DMS153 treated with DMSO at 0.1 percent for 48 hours (cell line): ENCODE measurements around the gene TYROBP.
"Not testable (repeated sequence)": the region's sequence is repeated elsewhere in the genome, so short reads cannot be mapped to it uniquely, and the experiment has no call there.

Source experiments
- DNase-seq: peaks from one replicate; lab custom pipeline; 2025; ENCODE audit not compliant: unreplicated experiment; lab: John Stamatoyannopoulos, UW

TYROBP gene

DNA sequence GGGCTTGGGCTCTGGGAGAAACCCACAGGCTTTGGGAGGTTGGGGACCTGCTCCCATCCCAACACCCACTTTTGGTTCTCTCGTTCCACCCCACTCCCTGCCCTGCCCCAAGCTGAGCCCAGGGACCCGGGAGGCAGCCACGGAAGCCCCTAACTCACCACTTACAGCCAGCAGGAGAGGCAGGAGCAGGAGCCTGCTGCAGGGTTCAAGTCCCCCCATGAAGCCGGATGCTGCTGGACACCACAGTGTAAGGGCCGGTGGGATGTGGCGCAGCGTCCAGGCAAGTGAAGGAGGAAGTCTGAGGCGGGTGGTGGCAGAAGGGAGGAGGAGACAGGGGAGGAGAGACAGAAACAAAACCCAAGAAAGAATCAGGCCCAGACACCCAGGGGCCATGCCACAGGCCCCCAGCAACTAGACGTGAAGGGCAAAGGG, at the start of gene TYROBP:
TYROBP (minus strand) TSS at position 286 of the 432 bp plus-strand sequence; CDS start at position 219, 67 bp downstream.
- no peak for DNase-seq

DNA sequence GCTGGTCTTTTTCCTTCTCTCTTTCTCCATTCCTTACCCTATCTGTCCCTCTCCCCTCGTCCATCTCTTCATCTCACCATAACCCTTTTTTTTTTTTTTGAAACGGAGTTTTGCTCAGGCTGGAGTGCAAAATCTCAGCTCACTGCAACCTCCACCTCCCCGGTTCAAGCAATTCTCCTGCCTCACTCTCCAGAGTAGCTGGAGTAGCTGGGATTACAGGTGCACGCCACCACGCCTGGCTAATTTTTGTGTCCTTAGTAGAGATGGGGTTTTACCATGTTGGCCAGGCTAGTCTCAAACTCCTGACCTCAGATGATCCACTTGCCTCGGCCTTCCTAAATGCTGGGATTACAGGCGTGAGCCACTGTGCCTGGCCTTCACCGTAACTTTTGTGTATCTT, 49.3 kb upstream of the TYROBP start:
- DNase-seq: not testable (repeated sequence)

DNA sequence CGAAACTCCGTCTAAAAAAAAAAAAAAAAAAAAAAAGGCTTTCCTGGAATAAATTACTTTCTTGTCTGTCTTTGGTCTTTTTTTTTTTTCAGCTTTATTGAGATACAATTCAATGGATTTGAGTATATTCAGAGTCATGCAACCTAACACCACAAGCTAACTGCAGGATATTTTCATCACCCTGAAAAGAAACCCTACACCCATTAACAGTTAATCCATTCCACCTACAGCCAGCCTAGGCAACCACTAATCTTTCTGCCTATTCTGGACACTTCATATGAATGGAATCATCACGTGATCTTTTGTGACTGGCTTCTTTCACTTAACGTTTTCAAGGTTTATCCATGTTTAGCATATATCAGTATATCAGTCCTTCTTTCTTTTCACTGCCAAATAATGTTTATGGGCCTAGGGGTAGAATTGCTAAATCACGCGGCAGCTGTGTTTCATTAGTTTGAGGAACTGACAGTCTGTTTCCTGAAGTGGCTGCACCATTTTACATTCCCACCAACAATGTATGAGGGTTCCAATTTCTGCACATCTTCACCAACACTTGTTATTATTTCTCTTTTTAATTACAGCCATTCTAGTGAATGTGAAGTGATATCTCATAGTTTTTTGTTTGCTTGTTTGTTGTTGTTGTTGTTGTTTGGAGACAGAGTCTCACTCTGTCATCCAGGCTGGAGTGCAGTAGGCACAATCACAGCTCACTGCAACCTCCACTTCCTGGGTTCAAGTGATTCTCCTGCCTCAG, 48.0 kb upstream of the TYROBP start:
- no peak for DNase-seq

DNA sequence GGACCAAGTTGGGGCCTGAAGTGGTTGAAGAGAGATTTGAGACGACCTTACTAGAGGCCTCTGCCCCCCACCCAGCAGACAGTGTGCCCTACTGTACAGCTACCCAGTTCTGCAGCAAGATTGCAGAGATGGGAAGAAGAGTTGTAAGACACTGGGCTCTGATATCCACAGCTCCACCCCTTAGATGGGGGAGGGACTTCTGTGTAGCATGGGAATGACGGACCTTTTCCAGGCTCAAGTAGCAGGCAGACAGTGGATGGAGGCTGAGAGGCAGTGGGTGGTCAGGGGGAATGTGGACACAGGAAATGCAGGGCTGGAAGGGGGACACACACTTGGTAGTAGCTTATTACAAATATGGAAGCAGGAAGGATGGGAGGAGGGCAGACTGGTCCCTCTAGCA, 41.0 kb upstream of the TYROBP start:
- no peak for DNase-seq

DNA sequence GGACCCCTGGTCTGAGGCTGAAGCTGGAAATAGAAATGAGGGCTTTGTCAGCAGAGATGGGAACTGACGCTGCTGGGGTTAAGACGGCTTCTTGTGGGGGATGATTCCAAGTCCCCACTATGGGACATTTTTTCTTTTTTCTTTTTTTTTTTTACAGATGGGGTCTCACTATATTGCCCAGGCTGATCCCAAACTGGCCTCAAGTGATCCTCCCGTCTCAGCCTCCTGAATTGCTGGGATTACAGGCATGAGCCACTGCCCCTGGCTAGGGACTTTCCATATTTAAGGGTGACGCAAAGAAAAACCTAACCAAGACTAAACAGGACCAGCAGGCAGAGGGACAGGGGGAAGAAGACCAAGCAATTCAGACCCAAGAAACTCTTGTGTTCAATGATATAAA, 38.1 kb upstream of the TYROBP start:
- DNase-seq: no peak

DNA sequence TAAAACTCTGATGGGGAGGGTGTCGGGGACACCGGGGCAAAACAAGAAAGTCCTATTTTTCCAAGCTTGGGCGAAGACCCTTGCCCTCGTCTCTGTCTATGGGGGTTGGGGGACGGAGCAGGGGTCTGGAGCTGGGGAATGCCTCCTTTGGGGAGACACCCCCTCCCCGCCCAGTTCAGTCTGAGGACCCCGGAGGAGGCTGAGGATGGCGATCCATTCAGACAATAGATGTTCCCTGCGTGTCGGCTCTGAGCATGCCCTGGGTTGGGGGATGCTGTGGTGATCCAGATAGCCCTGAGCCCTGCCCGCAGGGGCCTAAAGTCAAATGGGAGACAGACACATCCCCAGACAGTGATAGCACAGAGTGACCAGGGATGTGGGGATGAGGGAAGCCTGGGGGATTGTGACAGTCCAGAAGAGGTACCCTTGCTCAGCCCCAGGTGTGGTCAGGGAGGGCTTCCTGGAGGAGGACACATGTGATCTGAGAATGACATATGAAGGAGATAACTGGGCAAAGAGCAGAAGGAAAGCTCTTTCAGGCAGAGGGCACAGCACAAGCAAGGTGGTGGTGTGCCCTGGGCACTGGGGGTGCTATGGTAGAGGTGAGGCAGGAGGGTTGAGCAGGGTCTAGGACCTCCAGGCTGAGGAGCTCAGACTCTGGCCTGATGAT, 37.2 kb upstream of the TYROBP start:
- DNase-seq: no peak

DNA sequence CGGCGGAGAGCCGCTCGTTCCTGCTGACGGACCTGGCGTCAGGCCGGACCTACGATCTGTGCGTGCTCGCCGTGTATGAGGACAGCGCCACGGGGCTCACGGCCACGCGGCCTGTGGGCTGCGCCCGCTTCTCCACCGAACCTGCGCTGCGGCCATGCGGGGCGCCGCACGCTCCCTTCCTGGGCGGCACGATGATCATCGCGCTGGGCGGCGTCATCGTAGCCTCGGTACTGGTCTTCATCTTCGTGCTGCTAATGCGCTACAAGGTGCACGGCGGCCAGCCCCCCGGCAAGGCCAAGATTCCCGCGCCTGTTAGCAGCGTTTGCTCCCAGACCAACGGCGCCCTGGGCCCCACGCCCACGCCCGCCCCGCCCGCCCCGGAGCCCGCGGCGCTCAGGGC, 36.5 kb upstream of the TYROBP start:
- no peak for DNase-seq

DNA sequence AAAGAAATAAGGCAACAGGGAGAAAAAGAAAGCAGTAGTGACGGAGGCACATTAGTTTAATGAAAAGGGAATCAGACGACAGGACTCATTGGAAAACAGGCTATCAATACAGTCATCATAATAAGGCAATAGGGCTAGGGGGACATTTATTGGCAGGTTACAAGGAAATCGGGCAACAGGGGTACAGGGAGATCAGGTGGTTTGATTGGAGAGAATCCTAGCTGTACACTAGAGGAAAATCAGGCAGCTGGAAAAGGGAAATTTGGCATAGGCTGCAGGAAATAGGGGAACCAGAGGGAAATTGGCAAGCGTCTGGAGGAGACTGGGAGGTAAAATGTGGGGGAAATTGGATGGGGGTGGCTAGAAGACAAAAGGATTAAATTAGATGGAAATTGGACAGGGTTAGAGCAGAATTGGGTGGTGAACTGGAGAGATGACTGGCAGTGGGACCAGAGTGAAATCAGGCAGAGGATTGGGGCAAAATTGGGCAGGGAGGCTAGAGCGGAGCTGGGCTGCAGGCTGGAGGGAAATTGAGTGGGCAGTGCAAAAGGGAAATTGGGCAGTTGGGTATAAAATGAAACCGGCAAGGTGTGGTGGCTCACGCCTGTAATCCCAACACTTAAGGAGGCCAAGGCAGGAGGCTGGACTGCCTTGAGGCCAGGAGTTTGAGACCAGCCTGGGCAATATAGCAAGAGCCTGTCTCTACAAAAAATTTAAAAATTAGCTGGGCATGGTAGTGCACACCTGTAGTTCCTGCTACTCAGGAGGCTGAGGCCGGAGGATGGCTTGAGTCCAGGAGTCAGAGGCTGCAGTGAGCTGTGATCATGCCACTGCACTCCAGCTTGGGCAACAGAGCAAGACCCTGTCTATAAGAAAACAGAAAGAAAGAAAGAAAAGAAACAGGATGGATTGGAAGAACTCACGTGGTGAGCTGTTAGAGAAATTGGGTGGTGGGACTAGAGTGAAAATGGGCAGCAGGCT, 35.5 kb upstream of the TYROBP start:
- DNase-seq: no peak

DNA sequence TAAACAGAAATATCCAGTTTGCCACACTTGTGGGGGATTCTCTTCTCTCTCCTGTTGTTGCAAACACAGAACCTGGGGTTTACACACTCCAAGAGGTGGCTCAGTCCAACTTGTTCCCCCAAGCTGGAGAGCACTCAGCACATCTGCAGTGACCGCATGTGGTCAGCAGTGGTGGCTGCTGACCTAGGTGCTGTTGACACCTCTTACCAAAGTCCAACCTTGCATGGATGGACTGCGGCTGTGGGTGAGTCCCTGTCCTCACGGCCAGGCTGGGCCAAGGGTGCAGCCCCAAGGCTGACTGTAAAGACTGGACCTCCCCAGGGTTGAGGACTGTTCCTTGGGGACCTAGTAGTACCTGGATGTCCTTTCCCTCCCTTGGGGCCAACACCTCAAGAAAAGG, 34.1 kb upstream of the TYROBP start:
- no peak for DNase-seq

DNA sequence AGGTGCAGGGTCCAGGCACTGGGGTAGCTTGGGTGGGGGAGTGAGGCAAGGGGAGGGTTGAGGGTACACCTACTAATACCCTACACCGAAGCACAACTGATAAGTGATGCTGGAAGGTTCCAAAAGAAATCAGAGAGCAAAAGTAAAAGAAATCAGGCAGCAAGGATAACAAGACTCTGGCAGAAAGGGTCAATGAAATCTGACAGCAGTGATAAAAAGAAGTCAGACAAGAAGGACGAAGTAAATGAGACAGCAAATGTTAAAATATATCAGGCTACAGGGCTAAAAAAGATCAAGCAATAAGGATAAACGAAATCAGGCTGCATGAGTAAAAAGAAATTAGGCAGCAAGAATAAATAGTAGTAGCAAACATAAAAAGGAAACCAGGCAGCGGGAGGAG, 32.7 kb upstream of the TYROBP start:
- no peak for DNase-seq

DNA sequence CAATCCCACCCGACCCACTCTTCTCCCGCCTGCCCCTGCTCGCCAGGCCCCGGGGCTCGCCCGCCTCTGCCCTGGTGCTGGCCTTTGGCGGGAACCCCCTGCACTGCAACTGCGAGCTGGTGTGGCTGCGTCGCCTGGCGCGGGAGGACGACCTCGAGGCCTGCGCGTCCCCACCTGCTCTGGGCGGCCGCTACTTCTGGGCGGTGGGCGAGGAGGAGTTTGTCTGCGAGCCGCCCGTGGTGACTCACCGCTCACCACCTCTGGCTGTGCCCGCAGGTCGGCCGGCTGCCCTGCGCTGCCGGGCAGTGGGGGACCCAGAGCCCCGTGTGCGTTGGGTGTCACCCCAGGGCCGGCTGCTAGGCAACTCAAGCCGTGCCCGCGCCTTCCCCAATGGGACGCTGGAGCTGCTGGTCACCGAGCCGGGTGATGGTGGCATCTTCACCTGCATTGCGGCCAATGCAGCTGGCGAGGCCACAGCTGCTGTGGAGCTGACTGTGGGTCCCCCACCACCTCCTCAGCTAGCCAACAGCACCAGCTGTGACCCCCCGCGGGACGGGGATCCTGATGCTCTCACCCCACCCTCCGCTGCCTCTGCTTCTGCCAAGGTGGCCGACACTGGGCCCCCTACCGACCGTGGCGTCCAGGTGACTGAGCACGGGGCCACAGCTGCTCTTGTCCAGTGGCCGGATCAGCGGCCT, 32.1 kb upstream of the TYROBP start:
- DNase-seq: no peak

DNA sequence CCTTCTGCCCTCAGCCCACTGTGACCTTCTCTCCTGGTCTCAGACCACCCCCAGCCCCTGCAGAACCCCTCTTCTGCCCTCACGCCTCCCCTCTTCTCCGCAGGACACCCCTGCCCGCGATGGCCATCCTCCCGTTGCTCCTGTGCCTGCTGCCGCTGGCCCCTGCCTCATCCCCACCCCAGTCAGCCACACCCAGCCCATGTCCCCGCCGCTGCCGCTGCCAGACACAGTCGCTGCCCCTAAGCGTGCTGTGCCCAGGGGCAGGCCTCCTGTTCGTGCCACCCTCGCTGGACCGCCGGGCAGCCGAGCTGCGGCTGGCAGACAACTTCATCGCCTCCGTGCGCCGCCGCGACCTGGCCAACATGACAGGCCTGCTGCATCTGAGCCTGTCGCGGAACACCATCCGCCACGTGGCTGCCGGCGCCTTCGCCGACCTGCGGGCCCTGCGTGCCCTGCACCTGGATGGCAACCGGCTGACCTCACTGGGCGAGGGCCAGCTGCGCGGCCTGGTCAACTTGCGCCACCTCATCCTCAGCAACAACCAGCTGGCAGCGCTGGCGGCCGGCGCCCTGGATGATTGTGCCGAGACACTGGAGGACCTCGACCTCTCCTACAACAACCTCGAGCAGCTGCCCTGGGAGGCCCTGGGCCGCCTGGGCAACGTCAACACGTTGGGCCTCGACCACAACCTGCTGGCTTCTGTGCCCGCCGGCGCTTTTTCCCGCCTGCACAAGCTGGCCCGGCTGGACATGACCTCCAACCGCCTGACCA, 31.4 kb upstream of the TYROBP start:
- no peak for DNase-seq

DNA sequence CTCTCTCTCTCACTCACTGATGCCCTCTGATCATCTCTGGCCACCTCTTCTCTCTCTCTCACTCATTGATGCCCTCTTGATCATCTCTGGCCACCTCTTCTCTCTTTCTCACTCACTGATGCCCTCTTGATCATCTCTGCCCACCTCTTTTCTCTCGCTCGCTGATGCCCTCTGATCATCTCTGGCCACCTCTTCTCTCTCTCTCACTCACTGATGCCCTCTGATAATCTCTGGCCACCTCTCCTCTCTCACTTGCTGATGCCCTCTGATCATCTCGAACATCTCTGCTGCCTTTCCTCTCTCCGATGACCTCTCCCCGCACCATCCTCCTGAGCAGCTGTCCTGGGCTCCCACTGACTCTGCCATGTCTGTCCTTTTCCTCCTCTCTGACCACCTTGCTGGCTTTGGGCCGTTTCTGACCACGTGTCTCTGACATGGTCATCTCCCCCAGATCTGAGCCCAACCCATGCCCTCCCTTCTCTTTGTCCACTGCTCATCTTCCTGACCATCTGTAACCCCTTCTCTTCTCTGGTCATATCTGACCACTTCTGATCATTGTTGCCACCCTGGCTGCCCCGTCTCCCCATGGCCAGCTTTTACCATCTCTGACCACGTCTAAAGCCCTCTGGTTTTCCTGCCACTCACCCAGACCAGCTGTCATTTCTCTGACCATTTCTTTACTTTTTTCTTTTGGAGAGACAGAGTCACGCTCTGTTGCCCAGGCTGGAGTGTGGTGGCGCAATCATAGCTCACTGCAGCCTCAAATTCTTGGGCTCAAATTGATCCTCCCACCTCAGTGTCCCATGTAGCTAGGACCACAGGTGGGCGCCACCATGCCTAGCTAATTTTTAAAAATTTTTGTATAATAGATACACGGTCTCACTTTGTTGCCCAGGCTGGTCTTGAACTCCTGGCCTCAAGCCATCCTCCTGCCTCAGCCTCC, 30.5 kb upstream of the TYROBP start:
- no peak for DNase-seq

DNA sequence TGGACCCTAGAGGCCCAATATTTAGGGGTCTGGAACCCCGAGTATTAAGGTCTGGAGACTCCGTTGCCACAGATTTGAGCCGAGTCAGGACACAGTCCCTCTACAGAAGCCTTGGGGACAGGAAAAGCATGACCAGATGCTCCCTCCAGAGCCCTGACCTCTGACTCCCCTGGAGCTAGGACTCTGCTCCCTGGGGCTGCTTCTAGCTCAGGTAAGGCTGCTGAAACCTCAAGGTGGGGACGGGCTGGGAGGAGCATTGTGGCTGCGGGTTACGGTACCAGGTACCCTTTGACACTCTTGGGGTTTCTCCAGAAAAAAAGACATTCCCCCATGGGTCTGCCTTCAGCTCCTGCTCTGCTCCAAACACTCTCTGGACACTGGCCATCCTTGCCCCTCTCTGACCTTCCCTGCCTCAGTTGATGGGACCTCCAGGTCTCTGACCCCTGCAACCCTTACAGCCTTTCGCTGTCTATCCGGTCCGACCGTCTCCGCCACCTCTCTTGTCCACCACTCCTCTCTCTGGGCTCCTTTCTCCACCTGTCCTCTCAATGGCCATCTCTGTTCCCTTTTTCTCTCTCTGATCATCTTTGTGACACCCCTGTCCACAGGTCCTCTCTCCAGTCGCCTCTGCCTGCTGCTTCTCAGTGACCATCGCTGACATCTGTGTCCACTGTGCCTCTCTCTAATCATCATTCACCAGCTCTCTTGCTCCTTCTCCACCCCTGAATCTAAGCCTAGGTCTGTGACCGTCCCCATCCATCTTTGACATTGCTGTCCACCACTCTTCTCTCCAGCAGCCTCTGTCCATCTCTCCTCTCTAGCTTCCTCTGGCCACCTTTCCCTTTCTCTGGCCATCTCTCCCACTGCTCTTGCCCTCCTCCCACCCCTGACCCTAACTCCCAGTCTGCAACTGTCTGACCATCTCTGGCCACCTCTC, 29.5 kb upstream of the TYROBP start:
- DNase-seq: no peak

DNA sequence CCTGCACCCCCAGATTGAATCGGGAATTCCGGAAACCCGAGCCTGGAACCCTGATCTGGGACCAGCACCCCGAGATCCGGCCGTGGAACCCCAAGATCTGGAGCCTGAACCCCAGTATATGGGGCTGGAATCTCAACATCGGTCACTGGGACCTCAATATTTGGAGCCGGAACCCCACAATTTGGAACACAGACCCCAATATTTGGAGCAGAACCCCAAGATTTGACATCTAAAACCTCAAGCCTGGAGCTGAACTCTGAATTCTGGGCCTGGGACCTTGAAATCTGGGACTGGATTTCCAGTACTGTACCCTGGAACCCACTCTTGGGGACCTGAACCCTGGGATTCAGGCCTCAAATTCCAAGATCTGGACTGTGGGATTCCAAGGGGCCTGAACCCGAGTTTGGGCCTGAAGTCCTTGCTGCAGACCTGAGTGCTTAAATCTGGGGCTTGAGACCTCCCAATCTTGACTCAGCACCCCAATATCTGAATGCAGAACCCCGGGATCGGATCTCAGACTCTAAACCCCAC, 28.7 kb upstream of the TYROBP start:
- no peak for DNase-seq

DNA sequence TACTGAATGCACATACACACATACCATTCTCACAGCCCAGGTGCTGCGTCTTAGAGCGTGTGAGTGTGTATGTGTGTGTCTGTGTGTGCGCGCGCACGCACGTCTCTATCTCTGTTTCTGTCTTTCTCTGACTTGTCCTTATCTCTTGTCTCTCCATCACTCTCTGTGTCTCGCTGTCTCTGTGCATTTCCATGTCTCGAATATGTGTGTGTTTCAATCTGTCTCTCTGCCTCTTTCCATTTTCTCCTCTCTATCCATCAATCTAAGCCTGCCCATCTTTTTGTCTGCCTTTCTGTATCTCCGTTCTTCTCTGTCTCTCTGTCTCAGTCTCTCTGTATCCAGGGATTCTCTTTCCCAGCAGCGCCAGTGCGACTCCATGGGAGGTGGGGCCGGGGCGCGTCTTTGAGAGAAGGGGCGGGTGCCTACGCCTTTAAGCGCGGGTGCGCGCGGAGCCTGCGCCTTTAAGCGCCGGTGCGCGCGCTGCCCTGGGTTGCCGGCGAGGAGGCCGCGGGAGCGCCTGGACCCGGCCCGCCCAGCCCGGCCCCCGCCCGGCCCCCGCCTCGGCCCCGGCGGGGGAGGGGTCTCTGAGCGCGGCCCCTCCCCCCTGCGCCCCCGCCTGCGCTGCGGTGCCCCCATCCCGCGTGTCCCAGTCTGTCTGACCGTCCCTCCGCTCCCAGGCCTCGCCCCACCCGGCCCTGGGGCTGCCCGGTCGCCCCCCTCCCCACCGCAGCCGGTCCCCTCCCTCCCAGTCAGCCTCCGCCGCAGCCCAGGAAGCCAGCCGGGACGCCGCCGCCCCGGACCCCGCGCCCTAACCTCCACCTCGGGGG, 28.0 kb upstream of the TYROBP start, which contains the start of gene LRFN3:
LRFN3 (plus strand) TSS at position 464 of the 827 bp plus-strand sequence. CDS start 3,052 bp downstream, outside the sequence.
- DNase-seq: no peak
